Measurements from ENCODE around the gene GPER1.

DNA sequence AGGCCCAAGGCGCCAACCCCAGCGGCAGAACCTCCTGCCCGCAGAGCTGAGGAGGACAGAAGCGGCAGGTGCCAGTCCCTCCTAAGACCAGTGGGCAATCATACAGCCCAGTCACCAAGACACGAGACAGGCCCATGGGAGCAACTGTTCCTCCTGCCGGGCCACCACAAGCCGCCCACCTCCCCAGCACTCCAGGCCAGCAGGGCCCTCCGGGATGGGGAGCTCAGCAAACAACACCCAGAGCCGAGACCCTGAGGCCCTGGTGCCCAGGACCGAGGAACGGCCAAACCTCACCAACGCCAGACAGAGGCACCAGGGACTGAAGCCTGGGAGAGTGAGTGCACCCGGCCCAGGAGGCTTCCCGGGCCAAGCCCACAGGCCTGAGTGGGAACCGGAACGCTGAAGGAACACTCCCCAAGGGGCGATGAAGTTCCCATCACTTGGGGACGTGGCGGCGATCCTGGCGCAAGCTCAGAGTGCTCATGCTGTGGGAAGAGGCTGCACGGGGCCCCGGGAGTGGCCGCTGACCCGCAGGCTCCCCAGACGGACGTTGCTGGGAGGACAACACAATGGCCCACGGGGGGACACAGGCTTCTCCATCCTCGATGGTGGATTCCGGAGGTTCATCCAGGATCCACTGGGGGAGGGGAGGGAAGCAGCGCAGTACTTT is 35.1 kb downstream of the GPER1 start:
- TF ChIP-seq, protein P1, sequence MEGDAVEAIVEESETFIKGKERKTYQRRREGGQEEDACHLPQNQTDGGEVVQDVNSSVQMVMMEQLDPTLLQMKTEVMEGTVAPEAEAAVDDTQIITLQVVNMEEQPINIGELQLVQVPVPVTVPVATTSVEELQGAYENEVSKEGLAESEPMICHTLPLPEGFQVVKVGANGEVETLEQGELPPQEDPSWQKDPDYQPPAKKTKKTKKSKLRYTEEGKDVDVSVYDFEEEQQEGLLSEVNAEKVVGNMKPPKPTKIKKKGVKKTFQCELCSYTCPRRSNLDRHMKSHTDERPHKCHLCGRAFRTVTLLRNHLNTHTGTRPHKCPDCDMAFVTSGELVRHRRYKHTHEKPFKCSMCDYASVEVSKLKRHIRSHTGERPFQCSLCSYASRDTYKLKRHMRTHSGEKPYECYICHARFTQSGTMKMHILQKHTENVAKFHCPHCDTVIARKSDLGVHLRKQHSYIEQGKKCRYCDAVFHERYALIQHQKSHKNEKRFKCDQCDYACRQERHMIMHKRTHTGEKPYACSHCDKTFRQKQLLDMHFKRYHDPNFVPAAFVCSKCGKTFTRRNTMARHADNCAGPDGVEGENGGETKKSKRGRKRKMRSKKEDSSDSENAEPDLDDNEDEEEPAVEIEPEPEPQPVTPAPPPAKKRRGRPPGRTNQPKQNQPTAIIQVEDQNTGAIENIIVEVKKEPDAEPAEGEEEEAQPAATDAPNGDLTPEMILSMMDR (optimal IDR thresholded peaks at IDR 0.05 in 1 of 3, IDR thresholded peaks at IDR 0.05 in 1 of 3, conservative IDR thresholded peaks at IDR 0.05 in 1 of 3; ENCODE audit: extremely low read depth in 1 of 3, insufficient read depth in 2 of 3, low read length in 3 of 3) = no peak
- TF ChIP-seq EZH2 (IDR thresholded peaks at IDR 0.05; ENCODE audit: low read length) = no peak
